Measurements from ENCODE around the gene ANK3. TPM values are rescaled to one million over a fixed set of nuclear protein-coding genes. Genes with fewer than 3 reads are reported as not detected.
A peak's percentile ranks its signal among the peaks of the same experiment; 100 is the strongest.

Gene ANK3
- total and polyA plus RNA-seq, 2 experiments from 2014 or later: 0.14 to 0.54 TPM

DNA sequence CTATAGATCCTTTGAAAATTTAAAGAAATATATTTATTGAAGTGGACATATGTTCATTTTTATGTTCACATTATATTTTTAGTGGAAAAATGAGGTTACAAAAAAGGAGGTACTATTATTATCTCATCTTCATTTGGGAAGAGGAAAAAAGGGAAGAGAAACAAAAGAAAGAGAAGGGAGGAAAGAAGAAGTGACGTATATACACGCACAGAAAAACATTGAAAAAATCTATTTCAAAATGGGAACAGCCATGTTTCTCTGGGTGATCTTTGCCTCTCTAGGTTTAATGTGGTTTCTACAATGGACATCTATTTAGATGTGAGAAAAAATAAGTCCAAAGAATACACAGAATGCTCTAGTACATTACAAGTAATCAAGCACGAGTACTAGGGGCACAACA is 14.8 kb downstream of the ANK3 start:
- H3K9me3 ChIP-seq (ENCODE audit: low read depth): no peaks in the 10 kb centered on the region
- DNase-seq: no peak
- H3K4me2 ChIP-seq (ENCODE audit: unreplicated experiment): no peak overlapping the region
- in situ Hi-C loops (cut with MboI): no loop called here
- 94 to 96% methylated on average over 3 of the region's 3 CpGs for WGBS, 2 experiments (ENCODE audit: low coverage in 1 of 2, low lambda C conversion rate in 2 of 2, missing lambda C conversion rate in 2 of 2)
- no peaks in the 10 kb centered on the region for H3K9me2 ChIP-seq (ENCODE audit: insufficient read depth)
- H3K36me3 ChIP-seq (ENCODE audit: low read depth): no peaks in the 10 kb centered on the region
- no peaks in the 10 kb centered on the region for H3K79me2 ChIP-seq (ENCODE audit: insufficient read depth)
- peaks cover 17% of the 10 kb centered on the region for H3K4me1 ChIP-seq (ENCODE audit: insufficient read depth)
- H4K20me1 ChIP-seq (ENCODE audit: insufficient read depth): no peaks in the 10 kb centered on the region
- no peak overlapping the region for H3K27ac ChIP-seq
- H2AFZ ChIP-seq: no peak overlapping the region
- 0 out of 2 replicates have a peak, but pooled peaks cover 9% of the 10 kb centered on the region for H3F3A ChIP-seq (ENCODE audit: insufficient read depth)
- TF ChIP-seq EZH2phosphoT487 (IDR thresholded peaks at IDR 0.05; ENCODE audit: insufficient read depth, low read depth): no peak
- TF ChIP-seq EZH2 (IDR thresholded peaks at IDR 0.05; ENCODE audit: insufficient read depth, poor library complexity, severe bottlenecking): no peak
- no peaks in the 10 kb centered on the region for H3K27me3 ChIP-seq (replicated peaks; ENCODE audit: insufficient read depth)
- no peak overlapping the region for H3K4me3 ChIP-seq
- no peak overlapping the region for H3K9ac ChIP-seq

DNA sequence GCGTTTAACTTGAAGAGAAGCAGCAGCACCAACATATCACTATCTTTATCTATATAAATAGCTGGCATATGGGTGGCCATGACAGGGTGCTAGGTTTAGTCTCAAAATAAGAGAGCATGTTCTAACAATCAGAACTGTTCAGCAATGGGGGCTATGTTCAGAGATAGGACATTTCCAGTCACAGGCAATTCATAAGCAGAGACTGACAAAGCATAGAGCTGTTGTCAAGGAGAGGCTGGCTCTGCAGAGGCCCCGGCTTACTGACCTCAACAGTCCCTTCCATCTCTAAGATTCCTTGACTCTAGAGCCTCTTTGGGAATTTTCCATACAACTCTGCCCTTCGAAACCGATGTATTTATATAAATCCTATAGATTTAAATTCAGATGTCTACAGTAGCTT is 17.2 kb downstream of the ANK3 start:
- Histone ChIP-seq H3K4me1 (ENCODE audit: insufficient read depth) (no peaks in the 10 kb centered on the region), H3K4me2 (ENCODE audit: unreplicated experiment) (no peak overlapping the region), H3K36me3 (ENCODE audit: low read depth) (no peaks in the 10 kb centered on the region), H3K27ac (no peak overlapping the region), H3K9me2 (ENCODE audit: insufficient read depth) (no peaks in the 10 kb centered on the region), H3K9me3 (ENCODE audit: low read depth) (no peaks in the 10 kb centered on the region), H3K79me2 (ENCODE audit: insufficient read depth) (no peaks in the 10 kb centered on the region), H3K9ac (no peak overlapping the region), H3F3A (ENCODE audit: insufficient read depth) (no peaks in the 10 kb centered on the region), H2AFZ (no peak overlapping the region), H3K4me3 (no peak overlapping the region), H3K27me3 (replicated peaks; ENCODE audit: insufficient read depth) (no peaks in the 10 kb centered on the region), H4K20me1 (ENCODE audit: insufficient read depth) (no peaks in the 10 kb centered on the region)
- 91 to 92% methylated on average over 4 of the region's 4 CpGs for WGBS, 2 experiments (ENCODE audit: low coverage in 1 of 2, low lambda C conversion rate in 2 of 2, missing lambda C conversion rate in 2 of 2)
- in situ Hi-C loops (cut with MboI): no loop called here
- DNase-seq: no peak
- TF ChIP-seq EZH2 (IDR thresholded peaks at IDR 0.05; ENCODE audit: insufficient read depth, poor library complexity, severe bottlenecking): no peak
- no peak for TF ChIP-seq EZH2phosphoT487 (IDR thresholded peaks at IDR 0.05; ENCODE audit: insufficient read depth, low read depth)

DNA sequence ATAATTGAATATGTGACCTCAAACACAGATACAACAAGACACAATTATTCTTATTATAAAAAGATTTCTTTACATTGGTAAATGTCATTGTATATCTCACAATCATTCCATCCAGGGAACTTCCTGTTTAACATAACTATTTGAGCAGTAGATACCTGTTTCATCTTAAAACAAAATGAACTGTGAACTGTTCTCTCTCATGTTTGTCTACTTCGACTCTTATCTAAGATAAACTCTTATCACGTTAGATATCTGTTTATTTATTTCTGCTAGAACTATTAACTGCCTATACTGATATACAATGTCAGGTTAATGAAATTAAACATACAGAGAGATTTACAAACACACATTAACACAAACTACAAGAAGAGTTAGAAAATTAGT is 20.1 kb downstream of the ANK3 start:
- 80 to 81% methylated on average over 2 of the region's 2 CpGs for WGBS, 2 experiments (ENCODE audit: low coverage in 1 of 2, low lambda C conversion rate in 2 of 2, missing lambda C conversion rate in 2 of 2)
- H3K36me3 ChIP-seq (ENCODE audit: low read depth): no peaks in the 10 kb centered on the region

DNA sequence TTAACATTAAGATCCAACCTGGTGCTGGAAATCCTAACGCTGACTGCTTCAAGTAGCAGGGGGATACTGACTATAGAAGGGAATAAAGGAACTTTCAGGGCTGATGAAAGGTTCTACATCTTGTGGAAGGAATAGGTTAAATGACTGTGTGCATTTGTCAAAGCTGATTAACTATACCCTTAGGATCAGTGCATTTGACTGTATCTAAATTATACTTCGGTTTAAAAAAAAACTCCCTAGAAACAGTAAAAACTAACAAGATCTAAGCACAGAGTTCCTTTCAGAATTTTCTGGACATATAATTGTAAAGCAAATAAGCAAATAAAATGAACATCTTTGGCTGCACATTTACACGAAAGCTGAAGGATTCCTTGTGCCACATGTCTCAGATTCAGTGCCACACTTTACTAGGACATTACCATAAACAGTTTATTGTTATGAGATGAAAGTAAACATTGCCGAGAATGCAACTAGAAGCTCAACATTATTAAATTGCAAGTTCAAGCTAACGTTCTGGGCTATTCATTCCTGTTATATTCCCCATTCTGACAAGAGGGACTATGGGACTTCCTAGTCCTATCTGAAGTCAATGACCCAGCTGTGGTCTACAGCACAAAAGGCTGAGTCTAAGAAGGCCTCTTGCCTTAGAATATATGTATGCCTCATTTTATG is 20.7 kb downstream of the ANK3 start:
- H3K9me3 ChIP-seq (ENCODE audit: low read depth): no peaks in the 10 kb centered on the region
- in situ Hi-C loops (cut with MboI): no loop called here
- no peak overlapping the region for H3K27ac ChIP-seq
- TF ChIP-seq EZH2 (IDR thresholded peaks at IDR 0.05; ENCODE audit: insufficient read depth, poor library complexity, severe bottlenecking) (no peak), EZH2phosphoT487 (IDR thresholded peaks at IDR 0.05; ENCODE audit: insufficient read depth, low read depth) (no peak)
- H3K27me3 ChIP-seq (replicated peaks; ENCODE audit: insufficient read depth): no peaks in the 10 kb centered on the region
- no peak for DNase-seq
- H3K9ac ChIP-seq: no peak overlapping the region
- H3F3A ChIP-seq (ENCODE audit: insufficient read depth): no peaks in the 10 kb centered on the region
- H3K4me3 ChIP-seq: no peak overlapping the region
- H2AFZ ChIP-seq: peak overlapping the region; percentile 2; the same call in 1 of the 2 replicates
- no peaks in the 10 kb centered on the region for H3K79me2 ChIP-seq (ENCODE audit: insufficient read depth)
- 52 to 61% methylated on average over 5 of the region's 5 CpGs for WGBS, 2 experiments (ENCODE audit: low coverage in 1 of 2, low lambda C conversion rate in 2 of 2, missing lambda C conversion rate in 2 of 2)
- no peaks in the 10 kb centered on the region for H3K9me2 ChIP-seq (ENCODE audit: insufficient read depth)
- no peak overlapping the region for H3K4me2 ChIP-seq (ENCODE audit: unreplicated experiment)
- no peaks in the 10 kb centered on the region for H3K36me3 ChIP-seq (ENCODE audit: low read depth)
- no peaks in the 10 kb centered on the region for H4K20me1 ChIP-seq (ENCODE audit: insufficient read depth)
- no peaks in the 10 kb centered on the region for H3K4me1 ChIP-seq (ENCODE audit: insufficient read depth)

More for the DNA sequence above, 20.1 kb downstream of the ANK3 start:
- no peaks in the 10 kb centered on the region for H4K20me1 ChIP-seq (ENCODE audit: insufficient read depth)
- H2AFZ ChIP-seq: peak overlapping the region; percentile 2; the same call in 1 of the 2 replicates
- H3K4me3 ChIP-seq: no peak overlapping the region
- H3F3A ChIP-seq (ENCODE audit: insufficient read depth): no peaks in the 10 kb centered on the region
- no peak overlapping the region for H3K9ac ChIP-seq
- H3K9me3 ChIP-seq (ENCODE audit: low read depth): no peaks in the 10 kb centered on the region
- no peak overlapping the region for H3K27ac ChIP-seq
- in situ Hi-C loops (cut with MboI): no loop called here
- H3K27me3 ChIP-seq (replicated peaks; ENCODE audit: insufficient read depth): no peaks in the 10 kb centered on the region
- TF ChIP-seq EZH2phosphoT487 (IDR thresholded peaks at IDR 0.05; ENCODE audit: insufficient read depth, low read depth) (no peak), EZH2 (IDR thresholded peaks at IDR 0.05; ENCODE audit: insufficient read depth, poor library complexity, severe bottlenecking) (no peak)
- no peak overlapping the region for H3K4me2 ChIP-seq (ENCODE audit: unreplicated experiment)
- no peaks in the 10 kb centered on the region for H3K9me2 ChIP-seq (ENCODE audit: insufficient read depth)
- no peak for DNase-seq
- H3K4me1 ChIP-seq (ENCODE audit: insufficient read depth): no peaks in the 10 kb centered on the region
- no peaks in the 10 kb centered on the region for H3K79me2 ChIP-seq (ENCODE audit: insufficient read depth)
